GM21619 (cell line): ENCODE results near the gene GRAMD4.
"Not testable (repeated sequence)": the region's sequence is repeated elsewhere in the genome, so short reads cannot be mapped to it uniquely, and the experiment has no call there.

ENCODE experiments used
- ATAC-seq: cut with Tn5 transposase; IDR thresholded peaks from one replicate; pipeline ENCODE4 v1.9.1; 2021; ENCODE audit not compliant: unreplicated experiment

Gene GRAMD4

DNA sequence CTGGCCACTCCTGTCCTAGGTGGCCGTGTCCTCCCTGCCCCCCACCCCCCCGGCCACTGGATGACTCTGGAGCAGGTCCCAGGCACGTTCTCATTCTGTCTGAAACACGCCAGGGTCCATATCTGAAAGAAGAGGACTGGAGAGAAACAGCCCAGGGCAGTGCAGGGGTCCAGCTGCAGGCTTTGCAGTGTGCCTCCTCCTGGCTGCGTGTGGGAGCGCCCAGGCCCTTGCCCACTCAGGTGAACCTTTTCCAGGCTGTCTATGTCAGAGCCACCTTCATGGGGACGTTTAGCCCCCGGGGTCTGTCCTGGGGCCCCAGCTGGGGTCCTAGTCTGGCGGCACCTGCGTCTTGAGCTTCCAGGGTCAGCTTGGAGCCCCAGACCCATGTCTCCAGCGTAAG lies 15.6 kb downstream of the GRAMD4 start:
- ATAC-seq = no peak

DNA sequence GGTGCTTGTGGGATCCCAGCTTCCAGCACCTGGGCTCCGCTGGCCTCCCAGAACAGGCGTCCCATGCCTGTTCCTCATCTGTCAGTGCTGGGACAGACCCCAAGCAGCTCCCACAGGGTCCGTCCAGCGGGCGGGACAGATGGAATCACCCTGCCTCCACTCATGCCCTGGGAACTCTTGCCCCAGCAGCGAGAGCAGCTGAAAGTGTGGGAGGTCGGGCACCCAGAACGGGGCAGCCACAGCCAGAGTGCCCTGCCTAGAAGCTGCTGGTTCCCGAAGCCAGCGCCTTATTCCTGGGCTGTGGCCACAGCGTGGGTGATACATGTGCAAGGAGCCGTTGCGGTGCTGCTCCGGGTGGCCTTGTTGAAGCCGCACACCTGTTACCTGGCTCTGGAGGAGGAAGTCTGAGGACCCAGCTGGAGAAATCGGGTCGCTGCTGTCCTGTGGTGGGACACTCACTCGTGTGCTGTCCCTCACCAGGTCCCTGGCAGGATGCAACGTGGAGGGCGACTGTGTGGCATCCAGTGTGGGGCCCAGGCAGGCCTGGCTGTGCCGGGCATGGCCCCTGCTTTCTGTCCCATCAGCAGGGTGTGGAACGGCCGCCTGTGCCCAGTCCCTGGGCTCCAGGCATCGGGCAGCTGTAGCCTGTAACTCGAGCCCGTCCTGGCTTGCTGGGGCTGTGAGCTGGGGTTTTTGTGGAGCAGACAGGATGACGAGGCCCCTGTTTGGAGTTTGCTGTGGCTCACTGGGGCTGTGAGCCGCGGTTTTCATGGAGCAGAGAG lies 16.2 kb downstream of the GRAMD4 start:
- no peak for ATAC-seq

DNA sequence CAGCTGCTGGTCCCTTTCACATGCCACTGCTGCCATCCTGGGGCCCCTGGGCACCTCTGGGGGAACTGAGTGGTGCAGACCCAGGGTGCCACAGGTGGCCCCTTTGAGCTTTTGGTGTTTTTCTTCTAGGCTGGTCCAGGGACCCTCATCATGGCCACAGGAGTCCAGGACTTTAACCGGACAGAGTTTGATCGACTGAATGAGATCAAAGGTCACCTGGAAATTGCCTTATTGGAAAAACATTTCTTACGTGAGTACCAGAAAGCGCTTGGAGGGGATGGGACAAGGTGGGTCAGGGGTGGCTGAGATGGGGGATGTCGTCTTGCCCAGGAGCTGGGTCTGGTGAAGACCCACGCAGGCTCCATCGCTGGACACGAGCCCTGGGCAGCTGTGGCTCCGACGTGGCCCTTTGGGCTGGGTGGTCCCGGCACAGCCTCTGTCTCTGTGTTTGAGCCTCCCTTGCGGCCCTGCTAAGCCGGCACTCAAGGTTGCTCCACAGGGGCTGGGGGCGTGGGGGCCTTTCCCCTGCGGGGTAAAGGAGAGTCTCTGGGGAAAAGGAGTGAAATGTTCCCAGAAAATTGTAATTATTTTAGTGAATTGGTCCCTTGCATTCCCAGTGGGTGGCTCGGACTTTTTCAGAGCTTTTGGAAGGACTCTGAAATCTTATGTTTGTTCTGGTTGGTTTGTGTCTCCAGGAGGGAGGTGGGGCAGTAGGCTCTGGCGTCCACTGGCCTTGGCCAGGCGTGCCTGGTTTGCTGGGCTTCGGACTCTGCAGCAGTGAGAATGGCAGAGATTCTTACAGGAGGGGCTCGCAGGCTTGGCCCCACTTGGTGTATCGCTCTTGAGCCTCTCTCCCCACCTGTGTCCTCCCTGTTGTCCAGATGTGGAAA lies 17.8 kb downstream of the GRAMD4 start:
- no peak for ATAC-seq

DNA sequence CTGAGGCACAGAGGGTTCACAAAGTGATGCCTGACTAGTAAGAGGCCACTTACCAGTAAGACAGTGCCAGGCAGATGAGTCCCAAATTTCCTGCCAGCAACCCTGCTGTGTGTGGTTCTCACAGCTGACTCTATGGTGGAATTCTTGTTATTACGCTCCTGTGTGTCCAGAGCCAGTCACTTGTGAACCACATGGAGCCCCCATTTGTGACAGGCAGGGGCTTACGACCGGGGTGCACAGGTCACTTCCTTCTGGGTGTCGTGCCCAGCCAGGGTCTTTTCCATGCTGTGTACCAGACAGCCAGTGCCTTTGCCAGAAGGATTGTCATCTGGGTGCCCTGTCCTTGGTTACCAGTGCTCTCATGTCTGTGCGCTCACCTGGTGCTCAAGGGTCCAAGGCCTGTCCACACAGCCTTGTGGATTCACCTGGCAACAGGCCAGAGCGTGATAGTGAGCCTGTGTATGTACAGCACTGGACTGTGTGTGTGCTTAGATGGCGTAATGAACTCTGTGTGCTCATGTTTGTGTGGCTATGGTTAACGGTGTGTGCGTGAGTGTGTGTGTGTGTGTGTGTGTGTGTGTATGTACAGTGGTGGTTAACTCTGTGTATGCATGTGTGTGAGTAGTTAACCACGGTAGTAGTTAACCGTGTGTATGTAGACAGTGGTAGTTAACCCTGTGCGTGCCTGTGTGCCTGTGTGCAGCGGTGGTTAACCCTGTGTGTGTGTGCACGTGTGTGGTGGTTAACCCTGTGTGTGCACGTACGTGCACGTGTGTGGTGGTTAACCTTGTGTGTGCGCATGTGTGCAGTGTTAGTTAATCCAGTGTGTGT lies 18.6 kb downstream of the GRAMD4 start:
- no peak for ATAC-seq

DNA sequence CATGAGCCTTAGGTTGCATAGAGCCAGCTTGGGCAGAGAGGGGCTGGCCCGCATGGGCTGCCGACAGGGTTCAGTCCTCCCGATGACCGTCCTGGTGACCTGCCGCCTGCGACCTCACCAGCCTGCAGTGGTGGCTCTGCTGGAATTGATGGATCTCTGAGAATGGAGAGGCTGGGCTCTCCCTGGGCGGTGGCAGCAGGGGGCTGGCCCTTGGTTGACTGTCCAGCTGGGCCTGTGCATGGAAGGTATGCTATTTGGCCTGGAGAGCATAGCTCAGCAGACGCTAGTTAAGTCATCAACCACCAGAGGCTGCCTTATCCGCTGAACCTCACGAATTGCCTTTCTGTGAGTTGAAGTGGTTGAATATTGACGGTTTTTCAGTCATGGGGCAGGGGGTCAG lies 19.7 kb downstream of the GRAMD4 start:
- ATAC-seq = no peak

DNA sequence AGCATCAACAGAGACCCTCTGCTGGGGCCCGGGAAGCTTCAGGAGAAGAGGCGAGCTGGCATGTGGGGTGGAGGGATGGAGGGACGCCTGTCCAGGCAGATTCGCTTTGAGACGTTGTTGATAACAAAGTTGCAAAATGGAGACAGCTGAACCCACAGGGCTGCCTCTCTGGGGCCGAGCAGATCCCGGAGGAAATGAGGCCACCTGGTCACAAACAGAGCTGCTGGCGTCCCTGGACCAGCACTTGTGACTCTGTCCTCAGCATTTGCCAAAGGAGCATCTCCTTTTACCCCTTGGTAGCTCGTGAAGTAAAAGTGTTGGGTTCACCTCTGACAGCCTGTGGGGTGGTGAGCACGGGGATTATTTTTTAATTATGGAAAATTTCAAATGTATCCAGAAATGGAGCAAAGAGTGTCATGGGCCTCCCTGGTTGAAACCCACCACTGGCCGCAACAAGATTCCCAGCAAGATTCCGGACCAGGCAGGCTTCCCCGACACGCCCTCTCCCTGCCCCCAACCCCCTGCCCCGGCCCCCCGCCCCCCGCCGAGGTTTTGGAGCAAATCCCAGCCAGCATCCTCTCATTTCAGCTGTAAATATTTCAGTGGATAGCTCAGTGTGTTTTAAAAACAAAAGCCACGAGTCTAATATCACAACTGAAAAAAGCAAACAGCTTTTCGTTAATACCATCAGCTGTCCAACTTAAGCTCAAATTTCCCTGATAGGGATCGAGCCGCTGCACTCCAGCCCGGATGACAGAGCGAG lies 20.3 kb downstream of the GRAMD4 start:
- no peak for ATAC-seq

DNA sequence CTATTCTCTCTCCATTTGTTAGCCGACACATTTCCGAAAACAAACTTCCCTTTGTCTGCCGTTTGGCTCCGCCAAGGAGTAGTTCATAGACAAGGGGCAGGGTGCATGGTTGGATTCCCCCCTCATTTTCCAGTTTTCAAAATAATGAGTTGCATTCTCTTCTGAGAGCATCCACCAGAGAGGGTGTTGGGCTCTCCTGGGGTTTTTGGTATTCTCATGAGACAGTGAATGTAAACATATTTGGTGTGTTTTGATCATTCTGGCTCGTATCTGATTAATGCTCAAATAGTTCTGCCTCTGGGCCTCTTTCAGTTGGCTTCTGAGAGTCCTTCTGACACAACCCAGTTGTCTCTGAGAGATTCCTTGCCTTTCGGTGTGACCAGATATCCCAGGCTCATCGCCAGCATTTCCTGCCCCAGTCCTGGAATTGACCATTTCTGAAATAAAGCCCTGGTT lies 21.7 kb downstream of the GRAMD4 start:
- no peak for ATAC-seq

DNA sequence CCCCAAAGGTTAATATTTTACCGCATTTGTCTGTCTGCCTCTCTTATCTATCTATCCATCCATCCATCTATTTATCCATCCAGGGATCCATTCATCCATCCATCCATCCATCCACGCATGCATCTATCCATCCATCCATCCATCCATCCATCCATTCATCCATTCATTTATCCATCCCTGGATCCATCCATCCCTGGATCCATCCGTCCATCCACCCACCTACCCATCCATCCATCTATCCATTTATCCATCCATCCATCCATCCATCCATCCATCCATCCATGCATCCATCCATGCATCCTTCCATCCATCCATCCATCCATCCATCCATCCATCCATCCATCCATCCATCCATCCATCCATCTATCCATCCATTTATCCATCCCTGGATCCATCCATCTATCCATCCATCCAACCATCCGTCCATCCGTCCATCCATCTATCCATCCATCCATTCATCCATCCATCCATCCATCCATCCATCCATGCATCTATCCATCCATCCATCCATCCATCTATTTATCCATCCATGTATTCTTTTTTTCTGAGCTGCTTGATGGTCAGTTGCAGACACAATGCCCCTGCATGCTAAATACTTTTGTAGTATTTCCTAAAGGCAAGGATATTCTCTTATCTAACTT lies 22.8 kb downstream of the GRAMD4 start:
- ATAC-seq = not testable (repeated sequence)

DNA sequence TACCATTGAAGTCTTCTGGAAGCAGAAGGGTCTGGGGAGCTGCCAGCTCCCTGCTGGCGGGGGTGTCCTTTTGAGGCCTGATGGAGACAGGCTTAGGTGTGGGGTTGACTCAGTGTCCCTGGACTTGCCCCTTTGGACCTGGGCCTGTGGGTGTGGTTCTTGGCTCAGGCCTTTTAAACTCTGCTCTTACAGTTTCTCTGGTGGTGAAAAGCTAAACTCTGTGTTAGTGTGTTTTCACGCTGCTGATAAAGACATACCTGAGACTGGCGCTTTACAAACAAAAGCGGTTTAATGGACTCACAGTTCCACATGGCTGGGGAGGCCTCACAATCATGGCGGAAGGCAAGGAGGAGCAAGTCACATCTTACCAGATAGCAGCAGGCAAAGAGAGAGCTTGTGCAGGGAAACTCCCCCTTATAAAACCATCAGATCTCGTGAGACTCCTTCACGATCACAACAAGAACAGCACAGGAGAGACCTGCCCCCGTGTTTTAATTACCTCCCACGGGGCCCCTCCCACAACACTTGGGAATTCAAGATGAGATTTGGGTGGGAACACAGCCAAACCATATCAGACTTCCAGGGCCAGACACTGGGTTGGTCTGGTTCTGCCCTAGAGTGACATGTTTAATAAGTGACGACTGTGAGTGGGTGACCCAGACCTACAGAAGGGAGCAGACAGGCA lies 26.5 kb downstream of the GRAMD4 start:
- no peak for ATAC-seq

DNA sequence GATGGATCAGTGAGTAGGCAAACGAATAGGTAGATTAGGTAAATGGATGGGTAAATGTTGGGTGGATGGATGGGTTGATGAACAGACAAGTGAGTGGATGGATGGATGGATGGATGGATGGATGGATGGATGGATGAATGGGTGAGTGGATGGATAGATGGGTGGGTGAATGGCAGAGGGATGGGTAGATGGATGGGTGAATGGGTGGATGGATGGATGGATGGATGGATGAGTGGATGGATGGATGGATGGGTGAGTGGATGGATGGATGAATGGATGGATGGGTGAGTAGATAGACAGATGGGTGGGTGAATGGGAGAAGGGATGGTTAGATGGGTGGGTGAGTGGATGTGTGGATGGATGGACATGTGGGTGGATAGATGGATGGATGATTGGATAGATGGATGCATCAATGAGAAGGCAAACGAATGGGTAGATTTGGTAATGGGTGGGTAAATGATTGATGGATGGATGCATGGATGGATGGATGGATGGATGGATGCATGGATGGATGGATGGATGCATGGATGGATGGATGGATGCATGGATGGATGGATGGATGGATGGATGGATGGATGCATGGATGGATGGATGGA lies 28.1 kb downstream of the GRAMD4 start:
- not testable (repeated sequence) for ATAC-seq

DNA sequence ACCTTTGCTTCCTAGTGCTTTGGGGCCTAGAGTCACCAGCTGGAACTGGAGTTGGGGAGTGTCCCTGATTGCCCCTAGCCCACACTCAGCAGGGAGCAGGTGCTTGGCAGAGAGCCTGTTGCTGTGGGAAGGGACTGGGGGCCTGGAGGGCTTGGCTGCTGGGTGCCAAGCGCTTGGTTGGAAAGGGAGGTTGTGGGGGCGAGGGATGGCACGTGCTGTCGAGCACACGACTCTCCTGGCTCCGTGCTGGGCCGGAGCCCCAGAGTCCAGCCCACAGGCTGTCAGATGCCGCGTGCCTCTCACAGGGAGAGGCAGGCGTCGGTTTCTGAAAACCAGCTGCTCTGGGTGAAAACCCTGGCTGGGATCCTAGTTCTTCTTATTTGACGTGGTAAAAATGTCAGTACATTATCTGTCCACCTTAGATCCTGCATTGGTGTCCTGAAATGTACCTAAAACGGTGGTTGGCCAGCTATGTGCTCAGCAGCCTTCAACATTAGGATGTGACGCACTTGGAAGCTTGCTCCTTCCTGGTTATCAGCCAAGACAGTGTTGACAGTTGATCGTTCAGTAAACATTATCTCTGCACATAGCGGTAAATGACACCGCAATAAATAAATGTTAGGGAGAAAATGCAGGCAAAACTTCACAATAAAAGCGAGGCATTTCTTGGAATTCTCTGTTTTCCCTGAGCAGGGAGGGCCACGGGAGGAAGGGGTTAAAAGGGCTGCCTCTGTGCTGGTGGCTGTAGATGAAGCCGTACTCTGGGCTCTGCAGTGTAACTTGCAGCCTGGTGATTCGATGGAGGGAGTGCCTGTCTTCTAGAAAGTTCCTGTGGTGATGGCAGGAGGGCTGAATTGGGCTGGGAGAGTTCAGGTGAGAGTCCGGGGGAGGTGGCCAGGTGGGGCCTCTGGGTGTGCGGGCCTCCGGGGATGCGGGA lies 29.2 kb downstream of the GRAMD4 start:
- no peak for ATAC-seq

DNA sequence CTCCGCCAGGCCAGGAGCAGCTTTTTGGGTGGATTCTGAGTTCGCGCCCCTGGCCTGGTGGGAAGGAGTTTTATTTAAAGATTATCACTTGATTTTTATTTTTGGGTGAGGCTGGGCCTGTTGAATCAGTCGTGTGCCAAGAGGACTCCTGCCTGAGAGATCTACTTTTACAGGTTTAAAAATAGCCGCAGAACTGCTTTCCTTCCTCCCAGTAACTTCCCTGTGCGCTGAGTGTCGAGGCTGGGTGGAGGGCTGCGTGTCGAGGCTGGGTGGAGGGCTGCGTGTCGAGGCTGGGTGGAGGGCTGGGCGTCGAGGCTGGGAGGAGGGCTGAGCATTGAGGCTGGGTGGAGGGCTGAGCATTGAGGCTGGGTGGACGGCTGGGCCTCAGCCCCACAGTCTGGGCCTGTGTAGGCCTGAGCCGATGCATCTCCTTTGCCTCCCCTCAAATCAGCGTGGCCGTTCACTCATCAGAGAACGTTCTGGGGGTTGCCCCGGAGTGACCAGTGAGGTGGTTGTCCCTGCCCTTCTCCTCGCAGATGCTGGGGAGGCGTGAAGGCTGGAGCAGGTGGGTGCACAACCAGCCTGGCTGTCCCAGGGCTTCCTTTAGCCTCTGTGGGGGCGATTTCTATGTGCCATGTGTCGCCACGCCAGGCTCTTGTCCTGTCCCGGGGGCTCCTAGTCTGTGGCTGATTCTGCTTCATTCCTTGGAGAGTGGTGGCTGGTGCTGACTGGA lies 30.1 kb downstream of the GRAMD4 start:
- ATAC-seq = no peak

DNA sequence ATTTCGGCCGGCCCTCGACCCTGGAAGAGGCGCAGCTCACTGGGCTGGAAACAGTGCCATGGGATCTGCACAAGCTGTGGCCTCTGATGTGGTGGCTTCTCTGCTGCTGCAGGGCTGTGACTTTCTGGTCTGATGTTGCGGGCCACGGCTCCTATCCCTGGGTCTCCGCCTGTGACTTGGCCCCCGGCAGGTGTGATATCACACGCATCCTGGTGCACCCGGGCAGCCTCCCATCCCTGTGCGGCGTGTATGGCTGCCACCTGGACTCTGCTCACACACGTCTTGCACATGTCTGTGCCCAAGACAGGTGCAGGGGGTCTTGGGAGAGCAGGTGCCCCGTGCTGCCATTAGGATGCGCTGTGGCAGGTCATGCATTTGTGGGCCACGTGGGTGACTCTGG lies 31.1 kb downstream of the GRAMD4 start:
- no peak for ATAC-seq

DNA sequence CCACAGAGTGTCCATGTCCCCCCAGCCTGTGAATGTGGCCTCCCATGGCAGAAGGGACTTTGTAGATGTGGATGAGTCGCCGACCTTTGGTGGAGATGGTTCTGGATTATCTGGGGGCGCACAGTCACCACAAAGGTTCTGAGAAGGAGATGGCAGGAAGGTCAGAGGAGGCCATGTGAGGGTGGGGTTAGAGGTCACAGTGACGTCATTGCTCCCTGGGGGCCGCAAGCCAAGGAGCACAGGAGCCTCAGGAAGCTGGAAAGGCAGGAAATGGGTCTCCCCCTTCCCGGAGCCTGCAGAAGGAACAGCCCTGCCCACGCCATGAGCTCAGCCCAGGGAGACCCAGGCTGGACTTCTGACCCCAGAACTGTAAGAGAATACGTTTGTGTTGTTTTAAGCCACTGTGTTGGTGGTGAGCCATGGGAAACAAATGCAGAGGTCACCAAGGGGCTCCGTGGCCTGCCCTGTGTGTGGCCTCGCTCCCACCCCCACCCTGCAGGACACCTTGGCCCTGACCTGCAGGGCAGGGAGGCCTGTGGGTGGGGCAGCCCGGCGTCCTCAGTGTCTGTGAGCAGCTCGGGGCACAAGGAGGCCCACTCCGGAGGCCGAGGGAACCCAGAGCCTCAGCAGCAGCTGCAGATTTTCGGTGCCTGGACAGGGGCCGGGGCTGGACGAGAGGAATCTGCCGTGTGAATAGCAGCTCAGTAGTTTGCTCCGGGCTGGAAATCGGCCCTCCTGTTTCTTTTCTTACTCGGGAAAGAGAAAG lies 32.1 kb downstream of the GRAMD4 start:
- ATAC-seq = no peak

DNA sequence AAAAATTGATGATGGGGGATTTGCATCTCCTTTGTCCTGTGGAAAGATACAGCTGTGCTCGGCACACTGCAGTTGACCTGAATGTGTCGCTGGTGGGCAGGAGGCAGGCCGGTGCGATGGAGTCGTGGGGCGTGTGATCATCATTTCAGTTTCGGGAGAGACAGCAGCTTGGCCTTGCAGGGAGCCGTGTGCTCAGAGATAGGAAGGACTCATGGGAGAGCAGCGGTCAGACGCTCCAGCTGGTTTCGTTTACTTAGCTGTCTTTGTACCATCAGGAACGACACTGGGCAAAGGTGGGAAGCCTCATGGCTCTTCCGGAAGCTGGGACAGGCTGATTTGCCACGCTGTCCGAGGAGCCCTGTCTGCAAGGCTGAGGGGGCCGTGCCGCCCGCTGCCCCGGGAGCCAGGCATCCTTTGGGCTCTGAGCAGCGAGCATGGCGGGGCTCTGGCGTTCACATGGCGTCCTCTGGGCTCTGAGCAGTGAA lies 32.7 kb downstream of the GRAMD4 start:
- no peak for ATAC-seq

DNA sequence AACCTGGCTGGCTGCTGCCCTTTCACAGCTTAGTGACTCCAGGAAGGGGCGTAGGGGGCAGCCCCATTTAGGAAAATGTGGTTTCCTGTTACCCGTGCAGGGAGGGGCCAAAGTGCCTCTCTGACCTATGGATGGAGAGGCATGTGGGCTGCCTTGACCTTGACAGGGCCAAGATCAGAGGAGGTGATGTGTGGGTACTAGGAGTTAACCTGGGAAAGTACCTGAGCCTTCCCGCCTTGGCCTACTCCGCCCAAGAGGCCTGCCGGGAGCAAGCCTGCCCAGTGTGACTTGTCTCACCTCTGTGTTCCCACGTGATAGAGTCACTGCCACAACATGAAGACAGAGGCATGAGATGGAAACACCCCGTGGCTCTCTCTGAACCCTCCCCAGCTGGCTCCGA lies 33.4 kb downstream of the GRAMD4 start:
- no peak for ATAC-seq
